NCI-H774 (cell line): ENCODE data around the gene PECR.

ENCODE experiments used
- DNase-seq: peaks from one replicate; lab custom pipeline; 2025; lab: John Stamatoyannopoulos, UW

The PECR gene

GRCh38 chr2:216081487-216082116 lies at the start of gene PECR, which contains the start of gene TMEM169:
Gene PECR (minus strand): TSS chr2:216081809. CDS start chr2:216081741, 68 bp downstream.
Gene TMEM169 (plus strand): TSS chr2:216081919. CDS start chr2:216095964, 14,045 bp downstream.
- DNase-seq: peak; percentile 73

DNA sequence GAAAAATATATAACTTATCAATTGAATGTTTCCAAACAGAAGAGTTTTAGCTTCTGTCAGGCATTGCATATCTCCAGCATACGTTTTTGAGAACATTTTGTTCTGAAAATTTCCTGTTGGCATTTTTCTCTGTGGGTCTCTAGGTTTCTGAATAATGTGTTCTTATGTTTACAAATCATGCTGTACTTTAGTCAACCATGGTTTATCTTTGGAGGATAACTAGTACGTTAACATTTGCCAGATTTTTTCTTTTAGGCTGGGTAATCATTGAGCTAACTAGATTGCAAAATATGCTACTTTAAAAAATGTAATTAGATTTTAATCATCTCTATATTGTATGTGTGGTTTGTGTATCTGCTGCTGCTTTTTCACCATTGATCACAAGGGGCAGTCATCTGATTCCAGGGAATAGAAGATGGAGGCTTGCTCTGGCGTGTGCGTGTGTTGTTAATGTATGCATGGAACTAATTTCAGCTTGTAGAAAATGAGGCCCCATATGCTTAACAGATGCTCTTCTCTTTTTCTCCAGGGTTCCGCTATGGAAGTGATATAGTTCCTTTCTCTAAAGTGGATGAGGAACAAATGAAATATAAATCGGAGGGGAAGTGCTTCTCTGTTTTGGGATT lies 48.9 kb upstream of the PECR start:
- DNase-seq: no peak

DNA sequence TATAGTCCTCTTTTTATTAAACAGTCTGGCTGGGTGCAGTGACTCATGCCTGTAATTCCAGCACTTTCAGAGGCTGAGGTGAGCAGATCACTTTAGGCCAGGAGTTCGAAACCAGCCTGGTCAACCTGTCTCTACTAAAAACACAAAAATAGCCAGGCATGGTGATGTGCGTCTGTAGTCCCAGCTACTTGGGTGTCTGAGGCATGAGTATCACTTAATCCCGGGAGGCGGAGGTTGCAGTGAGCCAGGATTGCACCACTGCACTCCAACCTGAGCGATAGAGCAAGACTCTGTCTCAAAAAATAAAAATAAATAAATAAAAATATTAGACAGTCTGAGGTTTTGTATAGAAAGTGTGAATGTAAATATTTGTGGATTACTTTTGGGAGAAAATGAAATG lies 45.3 kb upstream of the PECR start:
- no peak for DNase-seq

DNA sequence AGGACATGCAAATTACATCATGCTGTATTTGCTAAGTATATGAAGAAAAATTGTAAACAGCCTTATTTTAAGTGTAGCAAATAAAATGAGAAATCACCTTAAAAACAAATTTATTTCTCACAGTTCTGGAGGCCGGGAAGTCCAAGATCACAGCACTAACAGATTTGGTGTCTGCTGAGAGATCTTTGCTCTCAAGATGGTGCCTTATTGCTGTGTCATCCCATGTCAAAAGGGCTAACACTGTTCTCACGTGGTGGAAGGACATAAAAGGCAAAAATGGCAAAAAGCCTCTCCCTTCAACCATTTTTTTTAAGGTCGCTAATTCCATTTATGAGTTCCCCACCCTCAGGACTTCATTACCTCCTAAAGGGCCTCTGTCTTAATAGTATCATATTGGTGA lies 39.6 kb upstream of the PECR start:
- DNase-seq: no peak

DNA sequence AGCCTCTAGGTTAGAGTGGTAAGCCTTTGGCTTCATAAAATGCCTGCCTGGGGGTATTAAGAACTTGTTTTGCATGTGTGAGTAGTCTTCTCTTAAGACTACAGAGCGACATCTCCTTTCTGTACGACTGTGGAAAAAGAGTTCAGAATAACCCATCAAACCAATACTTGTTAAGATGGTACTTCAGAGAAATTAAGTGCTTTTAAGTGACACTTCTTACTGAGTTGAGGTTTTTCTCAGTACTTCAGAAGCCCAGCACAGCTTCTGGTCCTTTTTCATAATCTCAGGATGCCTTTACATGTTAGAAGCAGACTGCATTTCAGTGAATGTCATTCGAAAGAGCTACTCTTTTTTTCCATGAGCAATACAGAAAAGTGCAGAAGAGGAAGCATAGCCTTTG lies 38.4 kb upstream of the PECR start:
- DNase-seq: no peak

- no peak for DNase-seq
Observed at GRCh38 chr2:216119146-216119545, 37.5 kb upstream of the PECR start.

- DNase-seq: no peak
Observed at GRCh38 chr2:216118474-216118873, 36.9 kb upstream of the PECR start.

- DNase-seq: no peak
Observed at GRCh38 chr2:216117561-216118340, 36.1 kb upstream of the PECR start.

GRCh38 chr2:216116418-216116817 lies 34.8 kb upstream of the PECR start:
- DNase-seq: no peak

- DNase-seq: peak; percentile 97
Observed at GRCh38 chr2:216114714-216115531, 33.3 kb upstream of the PECR start.

GRCh38 chr2:216114382-216114713 lies 32.7 kb upstream of the PECR start:
- DNase-seq: no peak

- DNase-seq: no peak
Observed at GRCh38 chr2:216113572-216113971, 32.0 kb upstream of the PECR start.

- DNase-seq: no peak
Observed at GRCh38 chr2:216112926-216113325, 31.3 kb upstream of the PECR start.

DNA sequence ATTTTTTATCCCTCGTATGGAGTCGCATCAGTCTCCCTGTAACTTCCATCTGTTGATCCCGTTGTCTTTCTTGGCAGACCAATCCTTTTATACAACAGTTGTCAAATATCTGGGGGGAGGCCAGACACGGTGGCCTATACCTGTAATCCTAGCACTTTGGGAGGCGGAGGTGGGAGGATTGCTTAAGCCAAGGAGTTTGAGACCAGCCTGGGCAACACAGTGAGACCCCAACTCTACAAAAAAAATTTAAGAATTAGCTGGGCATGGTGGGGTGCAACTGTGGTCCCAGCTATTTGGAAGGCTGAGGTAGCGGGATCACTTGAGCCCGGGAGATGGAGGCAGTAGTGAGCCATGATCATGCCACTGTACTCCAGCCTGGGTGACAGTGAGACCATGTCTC lies 29.5 kb upstream of the PECR start:
- DNase-seq: no peak

- no peak for DNase-seq
Observed at GRCh38 chr2:216110620-216111019, 29.0 kb upstream of the PECR start.

- no peak for DNase-seq
Observed at GRCh38 chr2:216109962-216110614, 28.5 kb upstream of the PECR start.

DNA sequence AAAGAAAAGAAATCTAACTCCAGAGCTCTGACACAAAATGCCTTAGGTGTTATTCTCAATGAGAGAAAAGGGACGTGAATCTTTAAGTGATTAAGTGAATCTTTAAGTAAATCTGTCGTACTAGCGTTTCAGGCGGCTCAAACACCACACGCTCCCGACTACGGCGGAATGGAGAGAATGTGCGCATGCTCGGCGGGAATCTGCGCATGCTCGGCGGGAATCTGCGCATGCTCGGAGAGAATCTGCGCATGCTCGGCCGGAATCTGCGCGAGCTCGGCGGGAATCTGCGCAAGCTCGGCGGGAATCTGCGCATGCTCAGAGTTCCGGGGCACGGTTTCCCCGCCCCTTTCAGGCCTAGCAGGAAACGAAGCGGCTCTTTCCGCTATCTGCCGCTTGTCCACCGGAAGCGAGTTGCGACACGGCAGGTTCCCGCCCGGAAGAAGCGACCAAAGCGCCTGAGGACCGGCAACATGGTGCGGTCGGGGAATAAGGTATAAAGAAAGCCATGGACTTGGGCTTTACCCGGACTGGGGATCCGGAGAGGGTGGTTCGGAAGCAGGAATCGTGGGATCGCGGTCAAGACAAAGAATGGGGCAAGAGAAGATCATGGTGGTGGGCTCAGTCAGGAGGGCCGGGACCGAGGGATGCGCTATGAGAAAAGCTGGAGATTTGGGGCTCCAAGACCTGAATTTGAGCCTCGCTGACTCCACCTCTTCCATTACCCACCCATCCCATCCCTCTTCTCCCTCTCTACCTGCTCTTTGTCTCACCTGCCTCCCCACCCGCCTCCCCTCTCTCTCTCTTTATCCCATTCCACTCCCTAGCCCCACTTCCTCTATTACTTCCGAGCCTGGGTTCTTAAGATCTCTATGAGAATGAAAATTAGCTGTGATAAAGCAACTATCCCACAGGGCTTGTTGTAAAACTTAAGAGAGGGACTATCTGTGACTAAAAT lies 27.6 kb upstream of the PECR start, which contains the start of gene XRCC5:
TSS of gene XRCC5 (plus strand) at position 382 of the 955 bp plus-strand sequence. CDS start at position 471, 89 bp downstream.
- peak; percentile 97 for DNase-seq

DNA sequence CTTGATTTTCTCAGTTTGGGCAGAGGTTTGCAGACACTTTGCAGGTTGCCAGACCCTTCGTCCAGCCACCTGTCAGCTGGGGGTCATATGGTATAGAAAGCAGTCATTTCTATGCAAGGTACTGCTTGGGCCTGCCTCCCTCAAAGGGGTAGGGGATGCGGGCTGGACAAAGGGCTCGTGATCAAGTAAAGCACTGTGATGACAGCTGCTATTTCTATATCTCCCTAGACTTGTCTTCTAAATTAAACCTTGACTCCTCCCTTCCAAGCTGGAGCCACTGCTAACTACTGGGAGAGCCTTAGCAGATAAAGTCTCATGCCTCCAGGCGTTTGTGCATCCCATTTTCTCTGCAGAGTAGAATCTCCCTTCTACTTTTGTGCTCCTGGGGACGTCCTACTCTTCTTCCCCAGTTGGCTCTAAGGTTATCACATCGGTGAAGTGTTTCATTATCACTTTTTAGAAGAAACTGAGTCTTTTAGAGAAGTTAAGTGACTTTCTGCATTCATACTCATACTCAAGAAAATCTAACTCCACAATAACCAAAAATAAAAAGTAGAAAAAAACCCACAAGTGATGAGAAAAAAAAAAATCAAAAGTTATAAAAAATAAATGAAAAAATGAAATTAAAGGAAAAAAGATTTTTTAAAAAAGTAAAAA lies 26.8 kb upstream of the PECR start:
- no peak for DNase-seq

- no peak for DNase-seq
Observed at GRCh38 chr2:216107760-216108159, 26.2 kb upstream of the PECR start.

DNA sequence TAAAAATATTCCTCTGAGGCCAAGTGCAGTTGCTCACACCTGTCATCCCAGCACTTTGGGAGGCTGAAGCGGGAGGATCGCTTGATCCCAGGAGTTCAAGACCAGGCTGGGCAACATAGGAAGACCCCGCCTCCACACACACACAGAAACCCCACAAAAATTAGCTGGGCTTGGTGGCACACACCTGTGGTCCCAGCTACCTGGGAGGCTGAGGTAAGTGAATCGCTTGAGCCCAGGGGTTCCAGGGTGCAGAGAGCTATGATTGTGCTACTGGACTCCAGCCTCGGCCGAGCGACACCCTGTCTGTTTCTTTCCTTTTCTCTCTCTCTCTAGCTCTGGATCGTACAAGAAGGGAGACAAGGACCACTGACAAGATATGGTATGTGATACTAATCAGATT lies 25.7 kb upstream of the PECR start:
- DNase-seq: no peak
